Stimulated activated CD8-positive, alpha-beta memory T cell treated with anti-CD3 and anti-CD28 coated beads, Interleukin-7, amount 100 ng/mL, for 4 hours (primary cell): Measurements from ENCODE around the gene HNRNPUL1.

Experiments
- DNase-seq, 2 donors: peaks; one replicate each; pipeline ENCODE4 v3.0.0-alpha.2; 2020; ENCODE audit warnings: low read depth in 2 of 2

Gene HNRNPUL1

DNA sequence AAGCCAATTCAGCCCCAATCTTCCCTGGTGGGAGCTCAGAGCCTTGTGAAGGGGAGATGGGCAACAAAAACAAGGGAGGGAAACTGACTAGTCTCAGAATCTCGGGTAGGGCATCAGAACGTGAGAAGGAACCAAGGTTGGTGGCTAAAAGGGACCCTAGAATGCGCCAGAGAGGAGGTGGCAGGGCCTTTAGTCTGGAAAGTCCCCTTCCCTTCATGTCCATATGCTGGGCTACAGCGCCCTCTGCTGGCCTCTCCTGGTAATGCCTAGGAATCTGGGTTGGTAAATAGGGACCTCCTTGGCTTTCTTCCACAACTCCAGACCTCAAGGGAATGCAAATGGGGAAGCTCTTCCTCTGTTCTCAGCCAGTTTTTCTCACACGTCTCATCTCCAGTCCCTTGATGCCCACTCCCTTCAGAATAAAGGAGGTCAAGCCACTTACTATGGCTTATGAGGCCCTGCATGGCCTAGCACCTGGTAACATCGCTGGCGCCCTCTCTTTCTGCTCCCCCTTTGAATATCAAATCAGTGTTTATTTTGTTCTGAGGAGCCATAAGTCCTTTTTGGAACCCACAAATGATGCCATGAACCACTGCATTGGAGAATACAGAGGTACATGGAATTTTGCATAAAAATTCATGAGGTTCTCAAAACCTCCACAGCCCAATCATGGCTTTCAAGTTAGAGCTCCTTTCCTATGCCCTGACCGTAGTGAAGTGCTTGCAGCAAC, 44.4 kb downstream of the HNRNPUL1 start:
- DNase-seq, result peak; percentile 75 to 90

DNA sequence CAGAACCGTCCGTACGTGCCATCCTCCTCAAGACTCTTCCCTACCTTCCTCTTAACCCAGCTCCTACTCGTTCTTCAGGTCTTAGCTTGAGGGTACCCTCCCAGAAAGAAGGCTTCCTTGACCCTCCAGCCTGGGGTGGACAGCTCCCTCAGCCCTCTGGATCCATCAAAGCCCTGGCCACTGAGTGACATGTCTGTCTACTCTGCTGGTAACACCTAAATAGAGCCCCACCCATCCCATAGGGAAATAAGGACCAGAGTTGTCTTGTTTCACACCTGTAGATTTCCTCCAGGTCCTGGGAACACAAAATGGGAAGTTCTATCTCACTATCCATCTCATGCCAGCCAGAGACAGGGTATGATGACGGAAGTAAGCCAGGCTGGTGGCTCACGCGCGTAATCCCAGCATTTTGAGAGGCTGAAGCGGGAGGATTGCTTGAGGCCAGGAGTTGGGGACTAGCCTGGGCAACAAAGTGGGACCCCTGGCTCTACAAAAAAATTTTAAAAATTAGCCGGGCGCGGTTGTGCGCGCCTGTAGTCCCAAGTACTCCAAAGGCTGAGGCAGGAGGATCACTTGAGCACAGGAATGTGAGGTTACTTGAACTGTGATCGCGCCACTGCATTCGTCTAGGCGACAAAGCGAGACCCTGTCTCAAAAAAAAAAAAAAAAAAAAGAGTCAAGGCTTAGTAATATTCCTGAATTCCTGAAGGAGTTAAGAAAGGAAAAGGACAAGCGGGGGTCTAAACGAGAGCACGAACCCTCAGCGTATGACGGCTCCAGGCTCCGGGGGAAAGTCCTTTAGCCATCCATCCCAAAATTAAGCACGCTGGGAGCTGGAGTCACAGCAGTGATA, 45.2 kb downstream of the HNRNPUL1 start:
- no peak for DNase-seq

DNA sequence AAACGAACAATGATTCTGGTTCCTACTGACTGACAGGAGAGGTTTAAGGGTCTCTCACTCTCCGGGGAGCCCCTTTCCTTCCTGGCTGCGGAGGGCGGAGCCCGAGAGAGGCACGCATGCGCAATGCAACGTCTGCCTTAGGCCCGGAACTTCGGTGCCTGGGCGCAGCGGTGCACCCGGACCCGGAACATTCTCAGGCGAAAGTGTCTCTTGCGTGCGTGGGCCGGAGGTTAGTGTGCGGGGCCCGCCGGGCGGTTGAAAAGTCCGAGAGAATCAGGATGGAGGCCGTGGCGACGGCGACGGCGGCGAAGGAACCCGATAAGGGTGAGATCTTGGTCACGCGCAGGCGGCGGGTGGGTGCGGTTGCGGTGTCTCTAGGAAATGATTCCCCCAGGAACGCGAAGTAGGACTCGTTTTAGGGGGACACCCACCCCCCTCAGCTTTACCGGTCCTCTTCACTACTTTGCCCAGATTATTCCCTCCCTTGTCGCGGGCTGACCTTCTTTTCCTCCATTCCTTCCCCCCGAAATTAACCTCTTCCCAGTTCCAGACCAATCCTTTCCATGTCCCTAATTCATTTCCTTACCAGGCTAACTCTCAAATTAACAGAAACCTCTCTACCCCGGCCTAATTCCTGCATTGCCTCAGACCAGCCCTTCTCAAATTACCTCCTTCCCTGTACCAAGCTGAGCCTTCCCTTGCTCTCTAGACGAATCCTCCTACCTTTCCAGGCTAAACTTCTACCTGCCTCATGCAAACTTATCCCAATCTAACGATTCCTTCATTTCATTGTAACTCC, 46.1 kb downstream of the HNRNPUL1 start, which contains the start of gene CCDC97:
CCDC97 (plus strand) TSS at position 140 of the 799 bp plus-strand sequence; CDS start at position 279, 139 bp downstream.
- peak; percentile 77 to 84 for DNase-seq

DNA sequence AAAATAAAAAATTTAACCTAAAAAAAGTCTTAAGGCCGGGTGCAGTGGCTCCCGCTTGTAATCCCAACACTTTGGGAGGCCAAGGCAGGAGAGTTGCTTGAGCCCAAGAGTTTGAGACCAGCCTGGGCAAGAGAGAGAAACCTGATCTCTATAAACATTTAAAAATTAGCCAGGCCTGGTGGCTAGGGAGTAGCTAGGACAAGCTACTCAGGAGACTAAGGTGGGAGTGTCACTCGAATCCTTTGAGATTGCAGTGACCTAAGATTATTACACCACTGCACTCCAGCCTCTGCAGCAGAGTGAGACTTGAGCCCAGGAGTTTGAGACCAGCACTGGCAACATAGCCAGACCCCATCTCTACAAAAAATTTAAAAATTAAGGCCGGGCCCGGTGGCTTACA, 46.9 kb downstream of the HNRNPUL1 start:
- DNase-seq, result no peak

DNA sequence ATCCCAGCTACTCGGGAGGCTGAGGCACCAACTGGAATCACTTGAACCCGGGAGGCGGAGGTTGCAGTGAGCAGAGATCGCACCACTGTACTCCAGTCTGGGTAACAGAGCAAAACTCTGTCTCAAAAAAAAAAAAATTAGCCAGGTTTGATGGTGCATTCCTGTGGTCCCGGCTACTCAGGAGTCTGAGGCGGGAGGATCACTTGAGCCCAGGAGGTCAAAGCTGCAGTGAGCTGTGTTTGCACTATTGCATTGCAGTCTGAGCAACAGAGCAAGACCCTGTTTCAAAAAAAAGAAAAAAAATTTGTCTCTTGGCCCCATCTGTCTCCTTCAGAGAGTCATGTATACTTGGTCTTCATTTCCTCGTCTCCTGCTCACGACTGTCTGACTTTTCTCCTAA, 47.4 kb downstream of the HNRNPUL1 start:
- DNase-seq, result no peak

DNA sequence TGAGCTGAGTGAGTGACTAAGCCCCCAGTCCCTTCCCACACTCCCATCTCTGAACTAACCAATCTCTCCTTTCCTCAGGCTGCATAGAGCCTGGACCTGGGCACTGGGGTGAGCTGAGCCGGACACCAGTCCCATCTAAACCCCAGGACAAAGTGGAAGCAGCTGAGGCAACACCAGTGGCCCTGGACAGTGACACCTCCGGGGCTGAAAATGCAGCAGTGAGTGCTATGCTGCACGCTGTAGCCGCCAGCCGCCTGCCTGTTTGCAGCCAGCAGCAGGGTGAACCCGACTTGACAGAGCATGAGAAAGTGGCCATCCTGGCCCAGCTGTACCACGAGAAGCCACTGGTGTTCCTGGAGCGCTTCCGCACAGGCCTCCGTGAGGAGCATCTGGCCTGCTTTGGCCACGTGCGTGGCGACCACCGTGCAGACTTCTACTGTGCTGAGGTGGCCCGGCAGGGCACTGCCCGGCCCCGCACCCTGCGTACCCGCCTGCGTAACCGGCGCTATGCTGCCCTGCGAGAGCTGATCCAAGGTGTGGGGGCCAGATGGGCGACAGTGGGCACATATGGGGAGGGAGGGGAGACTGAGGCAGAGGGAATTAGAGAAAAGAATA, 52.2 kb downstream of the HNRNPUL1 start:
- no peak for DNase-seq

DNA sequence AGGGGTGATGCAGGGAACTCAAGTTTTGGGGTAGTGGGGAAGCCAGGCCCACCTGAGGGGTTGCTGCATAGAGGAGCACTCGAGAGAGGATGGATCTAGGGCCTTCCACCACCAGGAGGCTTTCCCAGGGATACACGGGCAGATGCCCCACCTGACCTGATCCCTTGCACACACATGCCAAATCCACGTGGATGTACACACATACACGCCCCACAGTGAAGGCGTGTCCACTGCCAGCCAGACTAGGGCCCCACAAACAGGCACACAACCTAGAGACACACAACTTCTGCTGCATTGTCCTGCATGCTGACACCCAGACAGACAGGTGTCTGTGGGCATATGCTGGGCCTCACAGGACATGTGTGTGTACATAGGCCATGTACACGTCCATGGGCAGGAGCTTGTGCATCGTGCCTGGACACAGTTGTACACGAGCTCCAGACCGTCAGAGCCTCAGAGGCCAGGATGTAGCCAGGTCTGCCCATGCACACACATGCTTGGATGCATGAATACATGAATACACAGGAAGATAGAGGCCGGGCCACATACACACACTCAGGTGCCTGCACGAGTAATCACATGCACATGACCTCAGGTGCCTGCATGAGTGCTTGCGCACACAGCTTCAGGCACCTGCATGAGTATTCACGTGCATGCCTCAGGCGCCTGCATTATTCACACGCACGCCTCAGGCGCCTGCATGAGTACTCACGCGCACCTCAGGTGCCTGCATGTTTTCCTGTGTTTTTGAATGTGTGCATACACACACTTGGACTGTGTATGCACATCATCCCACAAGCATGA, 54.7 kb downstream of the HNRNPUL1 start:
- no peak for DNase-seq

DNA sequence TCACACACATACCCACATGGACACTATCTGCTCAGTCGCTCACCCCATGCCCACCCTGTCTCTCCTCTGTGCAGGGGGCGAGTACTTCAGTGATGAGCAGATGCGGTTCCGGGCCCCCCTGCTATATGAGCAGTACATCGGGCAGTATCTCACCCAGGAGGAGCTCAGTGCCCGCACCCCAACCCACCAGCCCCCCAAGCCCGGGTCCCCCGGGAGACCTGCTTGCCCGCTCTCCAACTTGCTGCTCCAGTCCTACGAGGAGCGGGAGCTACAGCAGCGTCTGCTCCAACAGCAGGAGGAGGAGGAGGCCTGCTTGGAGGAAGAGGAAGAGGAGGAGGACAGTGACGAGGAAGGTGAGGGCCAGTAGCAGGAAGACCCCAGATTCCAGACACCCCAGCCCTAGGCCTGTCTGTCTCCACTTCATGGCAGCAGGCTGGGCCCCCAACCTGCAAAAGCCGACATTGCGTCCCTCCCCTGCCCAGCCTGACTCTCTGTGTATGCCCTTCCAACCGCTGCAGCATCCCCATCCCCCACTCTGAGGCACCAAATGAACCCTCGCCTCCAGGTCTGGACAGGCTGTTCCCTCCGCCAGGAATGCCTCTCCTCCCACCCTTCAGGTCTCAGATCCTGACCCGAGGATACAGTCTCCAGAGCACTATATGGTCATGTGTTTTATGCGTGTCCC, 55.5 kb downstream of the HNRNPUL1 start:
- DNase-seq, result no peak

DNA sequence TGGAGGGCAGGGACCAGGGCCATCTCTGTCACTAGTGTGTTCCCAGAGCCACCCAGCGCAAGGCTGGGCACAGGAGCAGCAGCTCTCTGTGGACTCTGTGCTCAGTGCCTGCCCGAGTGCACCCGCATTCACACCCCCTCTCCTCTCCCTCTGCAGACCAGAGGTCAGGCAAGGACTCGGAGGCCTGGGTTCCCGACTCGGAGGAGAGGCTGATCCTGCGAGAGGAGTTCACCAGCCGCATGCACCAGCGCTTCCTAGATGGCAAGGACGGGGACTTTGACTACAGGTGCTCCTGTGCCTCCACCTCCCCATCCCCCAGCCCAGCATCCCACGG, 56.0 kb downstream of the HNRNPUL1 start:
- DNase-seq, result no peak

DNA sequence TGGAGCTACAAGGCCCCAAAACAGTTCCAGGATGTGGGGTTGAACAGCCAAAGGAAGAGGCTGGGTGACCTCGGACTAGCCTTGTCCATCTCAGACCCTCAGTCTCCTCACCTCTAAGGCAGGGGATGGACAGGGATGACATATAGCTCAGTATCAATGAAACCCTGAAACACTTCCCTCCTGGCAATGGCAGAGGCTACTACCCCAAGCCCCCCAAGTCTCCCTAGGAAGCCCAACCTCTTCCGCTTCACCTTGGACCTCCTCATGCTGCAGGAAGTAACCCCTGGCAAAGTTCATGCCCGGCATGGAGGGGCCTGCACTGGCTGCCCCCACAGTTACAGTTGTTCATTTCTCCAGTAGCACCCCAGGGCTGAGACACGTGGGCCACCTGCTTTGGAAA, 56.4 kb downstream of the HNRNPUL1 start:
- DNase-seq, result no peak

DNA sequence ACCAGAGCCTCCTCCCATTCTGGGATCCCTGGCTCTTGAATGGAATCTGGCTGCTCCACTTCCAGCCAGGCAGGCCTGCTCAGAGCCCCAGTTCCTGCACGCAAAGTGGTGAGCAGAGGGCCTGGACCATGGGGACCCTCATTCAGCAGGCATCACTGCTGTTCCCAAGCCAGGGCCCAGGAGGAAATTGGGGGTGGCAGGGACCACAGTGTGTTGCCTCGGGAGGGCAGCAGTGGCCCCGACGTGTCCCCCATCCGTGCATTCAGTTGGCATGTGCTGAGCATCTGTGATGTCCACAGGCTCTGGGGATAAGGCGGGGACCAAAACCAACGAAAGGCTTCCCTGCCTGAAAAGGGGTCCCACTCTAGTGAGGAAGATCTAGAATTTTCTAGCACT, 57.0 kb downstream of the HNRNPUL1 start:
- DNase-seq, result no peak

DNA sequence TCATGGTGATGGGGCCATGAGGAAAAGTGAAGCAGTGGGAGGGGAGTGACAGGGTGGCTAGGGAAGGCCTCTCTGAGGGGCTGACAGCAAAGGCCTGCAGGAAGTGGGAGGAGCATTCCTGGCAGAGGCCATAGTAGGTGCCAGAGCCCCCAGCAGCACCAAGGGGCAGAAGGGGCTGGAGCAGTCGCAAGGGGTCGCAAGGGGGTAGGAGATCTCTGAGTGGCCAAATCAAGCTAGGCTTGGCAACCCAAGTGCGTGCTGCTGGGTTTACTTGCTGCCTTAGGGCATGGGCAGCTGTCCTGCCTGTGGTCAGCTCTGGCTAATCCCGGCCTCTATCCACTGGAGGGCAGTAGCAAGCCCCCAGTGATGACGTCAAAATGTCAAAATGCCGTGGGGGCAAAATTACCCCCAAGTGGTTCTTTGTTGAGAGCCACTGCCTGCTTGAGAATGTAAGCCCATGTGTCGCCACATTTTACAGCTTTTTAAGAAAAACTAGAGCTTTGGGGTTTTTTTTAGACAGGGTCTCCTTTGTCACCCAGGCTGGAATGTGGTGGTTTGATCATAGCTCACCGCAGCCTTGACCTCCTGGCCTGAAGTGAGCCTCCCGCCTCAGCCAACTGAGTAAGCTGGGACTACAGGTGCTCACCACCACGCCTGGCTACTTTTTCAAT, 57.6 kb downstream of the HNRNPUL1 start:
- DNase-seq, result no peak

DNA sequence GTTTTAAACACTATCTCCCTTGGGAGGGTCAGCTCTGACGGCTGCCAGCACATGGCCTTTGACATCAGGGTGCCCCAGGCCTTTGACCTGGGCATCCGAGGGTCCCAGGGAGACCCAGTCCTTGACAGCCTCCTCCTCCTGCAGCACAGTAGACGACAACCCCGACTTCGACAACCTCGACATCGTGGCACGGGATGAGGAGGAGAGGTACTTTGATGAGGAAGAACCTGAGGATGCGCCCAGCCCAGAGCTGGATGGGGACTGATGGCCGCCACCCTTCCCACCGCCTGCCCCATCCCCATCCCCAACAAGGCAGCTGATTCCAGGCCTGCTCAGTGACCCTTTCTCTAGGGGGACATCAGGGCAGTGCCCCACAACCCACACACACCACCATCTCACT, 58.3 kb downstream of the HNRNPUL1 start:
- no peak for DNase-seq

DNA sequence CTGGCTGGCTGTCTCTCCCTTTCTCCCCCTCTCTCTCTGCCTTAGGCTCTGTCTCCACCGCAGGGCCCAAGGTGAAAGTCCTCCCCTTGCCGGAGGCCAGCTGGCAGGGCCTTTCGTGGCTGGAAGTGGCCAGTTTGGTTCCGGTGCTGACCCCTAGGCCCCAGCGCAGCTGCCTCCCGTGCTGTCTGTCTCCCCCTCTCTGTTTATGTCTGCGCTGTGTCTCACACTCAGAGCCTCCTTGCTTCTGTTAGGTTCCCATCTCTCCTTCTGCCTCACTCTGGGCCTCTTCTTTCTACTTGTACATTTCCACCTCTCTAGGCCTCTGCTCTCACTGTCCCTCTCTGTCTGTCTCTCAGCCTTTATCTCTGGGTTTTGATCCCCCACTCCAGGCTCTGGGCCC, 58.9 kb downstream of the HNRNPUL1 start:
- no peak for DNase-seq

DNA sequence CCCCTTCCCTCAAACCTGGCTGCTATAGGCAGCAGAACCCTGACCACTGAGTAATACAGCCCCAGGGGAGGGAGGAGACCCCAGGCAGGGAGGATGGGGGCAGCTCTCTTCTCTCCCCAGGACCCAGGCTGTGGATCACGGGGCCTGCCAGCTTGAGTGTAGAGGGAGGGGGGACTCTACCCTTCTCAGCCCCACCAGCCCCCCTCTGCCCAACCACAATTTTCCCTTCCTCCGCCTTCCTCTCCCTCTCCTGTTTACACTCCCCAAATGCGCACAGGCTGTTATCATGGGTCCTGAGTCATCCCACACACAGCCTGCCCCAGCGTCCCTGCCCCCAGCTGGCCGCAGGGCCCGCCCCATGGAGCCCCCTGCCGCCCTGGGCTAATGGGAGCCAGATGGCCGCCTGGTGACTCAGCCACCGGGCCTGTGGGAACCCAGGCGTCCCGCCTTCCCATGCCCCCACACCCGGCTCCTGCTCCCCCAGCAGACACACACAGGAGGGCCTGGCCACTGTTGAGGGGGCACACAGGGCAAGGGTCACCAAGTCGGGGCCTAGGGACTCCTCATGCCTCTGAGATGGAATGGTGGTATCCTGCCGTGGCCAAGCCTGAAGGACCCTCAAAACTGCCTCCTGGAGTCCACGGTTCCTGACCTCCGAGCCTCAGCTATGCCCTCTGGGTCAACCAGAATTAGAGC, 59.4 kb downstream of the HNRNPUL1 start:
- DNase-seq, result no peak

DNA sequence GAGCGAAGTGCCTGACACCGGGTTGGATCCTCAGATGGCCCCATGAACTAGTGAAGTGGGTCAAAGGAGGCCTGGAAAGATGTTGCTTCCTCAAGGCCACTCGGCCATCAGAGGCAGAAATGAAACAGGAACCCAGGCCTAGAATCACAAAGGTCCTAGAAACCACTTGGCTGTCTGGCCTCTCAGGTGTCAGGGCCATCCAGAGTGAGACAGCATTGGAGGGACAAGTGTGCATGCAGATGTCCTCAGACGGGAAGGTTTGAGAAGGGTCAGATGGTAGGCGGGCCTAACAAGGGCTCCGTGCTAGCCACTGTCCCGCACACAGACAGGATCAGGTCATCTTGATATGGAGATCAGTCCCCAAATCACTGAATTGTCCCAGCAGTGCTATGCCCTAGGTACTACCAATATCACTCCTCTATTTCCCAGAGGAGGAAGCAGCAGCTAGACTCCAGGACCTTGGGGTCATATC, 60.1 kb downstream of the HNRNPUL1 start:
- no peak for DNase-seq

DNA sequence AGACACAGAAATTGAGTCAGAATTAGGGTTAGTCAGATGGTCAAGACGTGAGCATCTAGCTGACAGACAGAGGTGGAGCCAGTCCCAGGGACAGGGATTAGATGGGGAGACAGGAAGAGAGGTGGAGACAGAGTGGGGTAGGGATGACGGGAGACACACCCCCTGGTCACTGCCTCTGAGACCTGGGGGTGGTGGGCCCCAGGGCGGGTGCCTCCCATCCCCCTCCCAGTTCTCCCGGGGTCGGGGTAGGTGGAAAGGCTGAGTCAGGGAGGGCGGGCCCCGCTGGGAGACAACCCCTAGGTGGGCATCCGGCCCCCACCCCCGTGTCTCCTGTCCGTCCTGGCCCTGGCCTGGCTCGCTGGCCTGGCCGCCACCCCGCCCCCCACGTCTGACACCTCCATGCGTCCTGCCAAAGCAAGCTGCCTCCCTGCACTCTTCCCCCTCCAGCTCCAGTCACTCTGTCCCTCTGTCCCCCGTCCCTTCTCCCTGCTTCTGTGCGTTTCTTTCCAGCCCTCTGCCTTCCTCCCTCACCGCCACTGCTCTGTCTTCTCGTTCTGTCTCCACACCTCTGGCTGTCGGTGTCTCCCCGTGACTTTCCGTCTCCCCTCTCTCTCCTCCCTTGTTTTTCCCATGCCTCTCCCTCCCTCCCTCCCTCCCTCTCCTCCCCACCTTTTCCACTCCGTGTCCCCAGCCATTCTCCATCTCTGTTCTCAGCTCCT, 60.9 kb downstream of the HNRNPUL1 start:
- peak in 1 of 2 donors; percentile 48 for DNase-seq

DNA sequence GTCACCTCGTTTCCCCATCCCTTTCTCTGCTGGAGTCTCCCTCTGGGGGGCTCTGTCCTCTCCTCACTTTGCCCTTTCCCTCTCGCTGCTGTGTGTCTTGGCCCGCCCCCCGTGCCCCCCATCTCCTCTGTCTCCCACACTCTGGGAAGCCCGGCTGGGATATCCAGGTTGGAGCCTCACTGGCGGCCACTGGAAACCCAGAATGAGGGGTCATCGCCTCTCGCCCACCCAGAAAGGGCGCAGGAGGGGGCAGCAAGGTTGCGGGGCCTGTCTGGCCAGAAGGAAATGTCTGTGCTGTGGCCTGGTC, 61.4 kb downstream of the HNRNPUL1 start:
- DNase-seq, result no peak
